ENCODE data around the gene KCNH1.
"Not testable (repeated sequence)": the region's sequence is repeated elsewhere in the genome, so short reads cannot be mapped to it uniquely, and the experiment has no call there.

Gene KCNH1

GRCh38 chr1:211099393-211099792 lies 34.6 kb downstream of the KCNH1 start:
- Histone ChIP-seq H3K4me3 (ENCODE audit: low read length) (no peak overlapping the region), H3K27me3 (replicated peaks; ENCODE audit: control insufficient read depth, insufficient read depth, low read length) (peaks cover 25% of the 10 kb centered on the region), H3K36me3 (ENCODE audit: control insufficient read depth, insufficient read depth, low read length, severe bottlenecking) (no peaks in the 10 kb centered on the region), H3K9me3 (ENCODE audit: control insufficient read depth, low read length) (no peaks in the 10 kb centered on the region), H3K4me1 (ENCODE audit: control insufficient read depth, insufficient read depth, low read length) (no peaks in the 10 kb centered on the region), H3K9ac (ENCODE audit: low read length) (no peak overlapping the region)
- no peak for DNase-seq (ENCODE audit: low read depth)

GRCh38 chr1:211095381-211095780 lies 38.6 kb downstream of the KCNH1 start:
- H3K4me3 ChIP-seq (ENCODE audit: low read length) = no peak overlapping the region
- peaks cover 5% of the 10 kb centered on the region for H3K27me3 ChIP-seq (replicated peaks; ENCODE audit: control insufficient read depth, insufficient read depth, low read length)
- no peaks in the 10 kb centered on the region for H3K4me1 ChIP-seq (ENCODE audit: control insufficient read depth, insufficient read depth, low read length)
- no peaks in the 10 kb centered on the region for H3K9me3 ChIP-seq (ENCODE audit: control insufficient read depth, low read length)
- no peak overlapping the region for H3K9ac ChIP-seq (ENCODE audit: low read length)
- no peak for DNase-seq (ENCODE audit: low read depth)
- H3K36me3 ChIP-seq (ENCODE audit: control insufficient read depth, insufficient read depth, low read length, severe bottlenecking) = no peaks in the 10 kb centered on the region

- no peaks in the 10 kb centered on the region for H3K9me3 ChIP-seq (ENCODE audit: control insufficient read depth, low read length)
- H3K4me1 ChIP-seq (ENCODE audit: control insufficient read depth, insufficient read depth, low read length) = no peaks in the 10 kb centered on the region
- DNase-seq (ENCODE audit: low read depth) = no peak
- H3K36me3 ChIP-seq (ENCODE audit: control insufficient read depth, insufficient read depth, low read length, severe bottlenecking) = no peaks in the 10 kb centered on the region
- no peaks in the 10 kb centered on the region for H3K27me3 ChIP-seq (replicated peaks; ENCODE audit: control insufficient read depth, insufficient read depth, low read length)
- H3K9ac ChIP-seq (ENCODE audit: low read length) = no peak overlapping the region
- H3K4me3 ChIP-seq (ENCODE audit: low read length) = no peak overlapping the region
Observed at GRCh38 chr1:211092955-211093354, 41.0 kb downstream of the KCNH1 start.

- no peaks in the 10 kb centered on the region for H3K36me3 ChIP-seq (ENCODE audit: control insufficient read depth, insufficient read depth, low read length, severe bottlenecking)
- H3K9me3 ChIP-seq (ENCODE audit: control insufficient read depth, low read length) = no peaks in the 10 kb centered on the region
- DNase-seq (ENCODE audit: low read depth) = no peak
- H3K9ac ChIP-seq (ENCODE audit: low read length) = no peak overlapping the region
- H3K4me1 ChIP-seq (ENCODE audit: control insufficient read depth, insufficient read depth, low read length) = no peaks in the 10 kb centered on the region
- no peak overlapping the region for H3K4me3 ChIP-seq (ENCODE audit: low read length)
- no peaks in the 10 kb centered on the region for H3K27me3 ChIP-seq (replicated peaks; ENCODE audit: control insufficient read depth, insufficient read depth, low read length)
Observed at GRCh38 chr1:211091867-211092266, 42.1 kb downstream of the KCNH1 start.

- Histone ChIP-seq H3K27me3 (replicated peaks; ENCODE audit: control insufficient read depth, insufficient read depth, low read length) (no peaks in the 10 kb centered on the region), H3K9ac (ENCODE audit: low read length) (no peak overlapping the region), H3K4me1 (ENCODE audit: control insufficient read depth, insufficient read depth, low read length) (no peaks in the 10 kb centered on the region), H3K36me3 (ENCODE audit: control insufficient read depth, insufficient read depth, low read length, severe bottlenecking) (no peaks in the 10 kb centered on the region), H3K9me3 (ENCODE audit: control insufficient read depth, low read length) (no peaks in the 10 kb centered on the region), H3K4me3 (ENCODE audit: low read length) (no peak overlapping the region)
- DNase-seq (ENCODE audit: low read depth) = no peak
Observed at GRCh38 chr1:211089536-211089935, 44.4 kb downstream of the KCNH1 start.

- H3K36me3 ChIP-seq (ENCODE audit: control insufficient read depth, insufficient read depth, low read length, severe bottlenecking) = no peaks in the 10 kb centered on the region
- no peaks in the 10 kb centered on the region for H3K4me1 ChIP-seq (ENCODE audit: control insufficient read depth, insufficient read depth, low read length)
- no peak overlapping the region for H3K9ac ChIP-seq (ENCODE audit: low read length)
- H3K4me3 ChIP-seq (ENCODE audit: low read length) = no peak overlapping the region
- DNase-seq (ENCODE audit: low read depth) = no peak
- H3K27me3 ChIP-seq (replicated peaks; ENCODE audit: control insufficient read depth, insufficient read depth, low read length) = no peaks in the 10 kb centered on the region
- no peaks in the 10 kb centered on the region for H3K9me3 ChIP-seq (ENCODE audit: control insufficient read depth, low read length)
Observed at GRCh38 chr1:211088156-211088555, 45.8 kb downstream of the KCNH1 start.

GRCh38 chr1:211082824-211083223 lies 51.1 kb downstream of the KCNH1 start:
- DNase-seq (ENCODE audit: low read depth) = no peak
- H3K4me3 ChIP-seq (ENCODE audit: low read length) = no peak overlapping the region
- no peak overlapping the region for H3K9ac ChIP-seq (ENCODE audit: low read length)
- no peaks in the 10 kb centered on the region for H3K36me3 ChIP-seq (ENCODE audit: control insufficient read depth, insufficient read depth, low read length, severe bottlenecking)
- H3K9me3 ChIP-seq (ENCODE audit: control insufficient read depth, low read length) = no peaks in the 10 kb centered on the region
- no peaks in the 10 kb centered on the region for H3K4me1 ChIP-seq (ENCODE audit: control insufficient read depth, insufficient read depth, low read length)
- H3K27me3 ChIP-seq (replicated peaks; ENCODE audit: control insufficient read depth, insufficient read depth, low read length) = no peaks in the 10 kb centered on the region

- not testable (repeated sequence) for H3K4me3 ChIP-seq (ENCODE audit: low read length); H3K27me3 ChIP-seq (replicated peaks; ENCODE audit: control insufficient read depth, insufficient read depth, low read length); H3K36me3 ChIP-seq (ENCODE audit: control insufficient read depth, insufficient read depth, low read length, severe bottlenecking)
Observed at GRCh38 chr1:211081447-211081846, 52.5 kb downstream of the KCNH1 start.

GRCh38 chr1:211068976-211069375 lies 65.0 kb downstream of the KCNH1 start:
- no peaks in the 10 kb centered on the region for H3K27me3 ChIP-seq (replicated peaks; ENCODE audit: control insufficient read depth, insufficient read depth, low read length)
- H3K36me3 ChIP-seq (ENCODE audit: control insufficient read depth, insufficient read depth, low read length, severe bottlenecking) = no peaks in the 10 kb centered on the region

More at GRCh38 chr1:211081447-211081846, 52.5 kb downstream of the KCNH1 start:
- H3K4me1 ChIP-seq (ENCODE audit: control insufficient read depth, insufficient read depth, low read length); H3K9me3 ChIP-seq (ENCODE audit: control insufficient read depth, low read length); DNase-seq (ENCODE audit: low read depth); H3K9ac ChIP-seq (ENCODE audit: low read length): not testable (repeated sequence)

GRCh38 chr1:211066781-211067384 lies 67.1 kb downstream of the KCNH1 start:
- Histone ChIP-seq H3K27me3 (replicated peaks; ENCODE audit: control insufficient read depth, insufficient read depth, low read length) (no peaks in the 10 kb centered on the region), H3K4me1 (ENCODE audit: control insufficient read depth, insufficient read depth, low read length) (no peaks in the 10 kb centered on the region)
- no peak for DNase-seq (ENCODE audit: low read depth)

More at GRCh38 chr1:211068976-211069375, 65.0 kb downstream of the KCNH1 start:
- H3K4me3 ChIP-seq (ENCODE audit: low read length) = no peak overlapping the region
- no peaks in the 10 kb centered on the region for H3K4me1 ChIP-seq (ENCODE audit: control insufficient read depth, insufficient read depth, low read length)
- DNase-seq (ENCODE audit: low read depth) = peak; percentile 13
- H3K9ac ChIP-seq (ENCODE audit: low read length) = no peak overlapping the region
- no peaks in the 10 kb centered on the region for H3K9me3 ChIP-seq (ENCODE audit: control insufficient read depth, low read length)

GRCh38 chr1:211041838-211042237 lies 92.1 kb downstream of the KCNH1 start:
- not testable (repeated sequence) for H3K9me3 ChIP-seq (ENCODE audit: control insufficient read depth, low read length); H3K27me3 ChIP-seq (replicated peaks; ENCODE audit: control insufficient read depth, insufficient read depth, low read length); H3K4me1 ChIP-seq (ENCODE audit: control insufficient read depth, insufficient read depth, low read length); H3K36me3 ChIP-seq (ENCODE audit: control insufficient read depth, insufficient read depth, low read length, severe bottlenecking); H3K9ac ChIP-seq (ENCODE audit: low read length); H3K4me3 ChIP-seq (ENCODE audit: low read length)
- DNase-seq (ENCODE audit: low read depth) = peak; percentile 25

More at GRCh38 chr1:211066781-211067384, 67.1 kb downstream of the KCNH1 start:
- no peaks in the 10 kb centered on the region for H3K9me3 ChIP-seq (ENCODE audit: control insufficient read depth, low read length)
- H3K4me3 ChIP-seq (ENCODE audit: low read length) = no peak overlapping the region
- no peaks in the 10 kb centered on the region for H3K36me3 ChIP-seq (ENCODE audit: control insufficient read depth, insufficient read depth, low read length, severe bottlenecking)
- no peak overlapping the region for H3K9ac ChIP-seq (ENCODE audit: low read length)

GRCh38 chr1:211037095-211037494 lies 96.9 kb downstream of the KCNH1 start:
- H3K9ac ChIP-seq (ENCODE audit: low read length) = no peak overlapping the region
- no peak overlapping the region for H3K4me3 ChIP-seq (ENCODE audit: low read length)
- H3K27me3 ChIP-seq (replicated peaks; ENCODE audit: control insufficient read depth, insufficient read depth, low read length) = no peaks in the 10 kb centered on the region
- DNase-seq (ENCODE audit: low read depth) = peak; percentile 95
- no peaks in the 10 kb centered on the region for H3K4me1 ChIP-seq (ENCODE audit: control insufficient read depth, insufficient read depth, low read length)
- peaks cover 3% of the 10 kb centered on the region for H3K9me3 ChIP-seq (ENCODE audit: control insufficient read depth, low read length)
- no peaks in the 10 kb centered on the region for H3K36me3 ChIP-seq (ENCODE audit: control insufficient read depth, insufficient read depth, low read length, severe bottlenecking)

Data from adipocyte (in vitro differentiated cells).